ENCODE data around the gene UFSP1.

UFSP1 gene

DNA sequence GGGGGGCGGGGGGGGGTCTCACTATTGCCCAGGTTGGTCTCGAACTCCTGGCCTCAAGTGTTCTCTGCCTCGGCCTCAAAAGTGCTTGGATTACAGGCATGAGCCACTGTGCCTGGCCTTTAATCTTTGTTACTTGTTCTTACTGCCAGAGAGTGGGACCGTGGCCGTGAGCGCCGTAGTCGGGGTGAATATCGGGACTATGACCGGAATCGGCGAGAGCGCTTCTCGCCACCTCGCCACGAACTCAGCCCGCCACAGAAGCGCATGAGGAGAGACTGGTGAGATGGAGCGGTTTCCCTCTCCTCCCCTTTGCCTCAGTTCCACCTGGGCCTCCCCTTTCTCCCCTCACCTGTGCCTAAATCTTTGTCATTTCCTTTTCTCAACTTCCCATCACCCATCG, 8.4 kb downstream of the UFSP1 start (continued):
- no peak for TF ChIP-seq PATZ1 (CRISPR knock-in tag; IDR thresholded peaks at IDR 0.05; ENCODE audit: borderline replicate concordance)
- TF ChIP-seq GLIS3 (CRISPR knock-in tag; IDR thresholded peaks at IDR 0.05): no peak
- TF ChIP-seq ZNF70 (CRISPR knock-in tag; IDR thresholded peaks at IDR 0.05): no peak
- no peak for TF ChIP-seq CSDC2 (CRISPR knock-in tag; IDR thresholded peaks at IDR 0.05)
- no peak for TF ChIP-seq PPARA (CRISPR knock-in tag; IDR thresholded peaks at IDR 0.05; ENCODE audit: borderline replicate concordance)
- no peak for TF ChIP-seq ZNF565 (CRISPR knock-in tag; conservative IDR thresholded peaks at IDR 0.05; ENCODE audit: low read depth)
- TF ChIP-seq ZFP30 (CRISPR knock-in tag; IDR thresholded peaks at IDR 0.05): no peak
- no peak for TF ChIP-seq BACH2 (CRISPR knock-in tag; IDR thresholded peaks at IDR 0.05; ENCODE audit: borderline replicate concordance)
- TF ChIP-seq TCF4 (CRISPR knock-in tag; IDR thresholded peaks at IDR 0.05; ENCODE audit: borderline replicate concordance): no peak
- TF ChIP-seq ARNTL (CRISPR knock-in tag; IDR thresholded peaks at IDR 0.05; ENCODE audit: borderline replicate concordance, low read depth): no peak
- no peak for TF ChIP-seq ZFP3 (CRISPR knock-in tag; IDR thresholded peaks at IDR 0.05)
- TF ChIP-seq TOX (CRISPR knock-in tag; IDR thresholded peaks at IDR 0.05; ENCODE audit: borderline replicate concordance): no peak

GRCh38 chr7:100880645-100881044, 8.9 kb downstream of the UFSP1 start:
- ATAC-seq: no peak
- no peak for TF ChIP-seq TOX (CRISPR knock-in tag; IDR thresholded peaks at IDR 0.05; ENCODE audit: borderline replicate concordance)
- no peak for TF ChIP-seq ZNF565 (CRISPR knock-in tag; conservative IDR thresholded peaks at IDR 0.05; ENCODE audit: low read depth)
- TF ChIP-seq, protein P1, sequence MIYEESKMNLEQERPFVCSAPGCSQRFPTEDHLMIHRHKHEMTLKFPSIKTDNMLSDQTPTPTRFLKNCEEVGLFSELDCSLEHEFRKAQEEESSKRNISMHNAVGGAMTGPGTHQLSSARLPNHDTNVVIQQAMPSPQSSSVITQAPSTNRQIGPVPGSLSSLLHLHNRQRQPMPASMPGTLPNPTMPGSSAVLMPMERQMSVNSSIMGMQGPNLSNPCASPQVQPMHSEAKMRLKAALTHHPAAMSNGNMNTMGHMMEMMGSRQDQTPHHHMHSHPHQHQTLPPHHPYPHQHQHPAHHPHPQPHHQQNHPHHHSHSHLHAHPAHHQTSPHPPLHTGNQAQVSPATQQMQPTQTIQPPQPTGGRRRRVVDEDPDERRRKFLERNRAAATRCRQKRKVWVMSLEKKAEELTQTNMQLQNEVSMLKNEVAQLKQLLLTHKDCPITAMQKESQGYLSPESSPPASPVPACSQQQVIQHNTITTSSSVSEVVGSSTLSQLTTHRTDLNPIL (CRISPR knock-in tag; IDR thresholded peaks at IDR 0.05; ENCODE audit: low read depth): no peak
- TF ChIP-seq ZNF70 (CRISPR knock-in tag; IDR thresholded peaks at IDR 0.05): no peak
- TF ChIP-seq CSDC2 (CRISPR knock-in tag; IDR thresholded peaks at IDR 0.05): no peak
- TF ChIP-seq BACH2 (CRISPR knock-in tag; IDR thresholded peaks at IDR 0.05; ENCODE audit: borderline replicate concordance): no peak

GRCh38 chr7:100879685-100880261, 9.7 kb downstream of the UFSP1 start:
- TF ChIP-seq, protein P2, sequence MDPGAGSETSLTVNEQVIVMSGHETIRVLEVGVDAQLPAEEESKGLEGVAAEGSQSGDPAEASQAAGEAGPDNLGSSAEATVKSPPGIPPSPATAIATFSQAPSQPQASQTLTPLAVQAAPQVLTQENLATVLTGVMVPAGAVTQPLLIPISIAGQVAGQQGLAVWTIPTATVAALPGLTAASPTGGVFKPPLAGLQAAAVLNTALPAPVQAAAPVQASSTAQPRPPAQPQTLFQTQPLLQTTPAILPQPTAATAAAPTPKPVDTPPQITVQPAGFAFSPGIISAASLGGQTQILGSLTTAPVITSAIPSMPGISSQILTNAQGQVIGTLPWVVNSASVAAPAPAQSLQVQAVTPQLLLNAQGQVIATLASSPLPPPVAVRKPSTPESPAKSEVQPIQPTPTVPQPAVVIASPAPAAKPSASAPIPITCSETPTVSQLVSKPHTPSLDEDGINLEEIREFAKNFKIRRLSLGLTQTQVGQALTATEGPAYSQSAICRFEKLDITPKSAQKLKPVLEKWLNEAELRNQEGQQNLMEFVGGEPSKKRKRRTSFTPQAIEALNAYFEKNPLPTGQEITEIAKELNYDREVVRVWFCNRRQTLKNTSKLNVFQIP (CRISPR knock-in tag; IDR thresholded peaks at IDR 0.05; ENCODE audit: borderline replicate concordance, low read depth): no peak
- TF ChIP-seq SNAI2 (CRISPR knock-in tag; IDR thresholded peaks at IDR 0.05): no peak
- TF ChIP-seq TCF4 (CRISPR knock-in tag; IDR thresholded peaks at IDR 0.05; ENCODE audit: borderline replicate concordance): no peak
- TF ChIP-seq ZNF565 (CRISPR knock-in tag; conservative IDR thresholded peaks at IDR 0.05; ENCODE audit: low read depth): no peak
- no peak for TF ChIP-seq PATZ1 (CRISPR knock-in tag; IDR thresholded peaks at IDR 0.05; ENCODE audit: borderline replicate concordance)
- TF ChIP-seq ARNTL (CRISPR knock-in tag; IDR thresholded peaks at IDR 0.05; ENCODE audit: borderline replicate concordance, low read depth): no peak
- TF ChIP-seq, protein P1 (CRISPR knock-in tag; IDR thresholded peaks at IDR 0.05; ENCODE audit: low read depth): no peak
- no peak for TF ChIP-seq CSDC2 (CRISPR knock-in tag; IDR thresholded peaks at IDR 0.05)
- TF ChIP-seq ISL1 (CRISPR knock-in tag; IDR thresholded peaks at IDR 0.05): no peak
- no peak for TF ChIP-seq RARB (CRISPR knock-in tag; IDR thresholded peaks at IDR 0.05)
- no peak for TF ChIP-seq TOX (CRISPR knock-in tag; IDR thresholded peaks at IDR 0.05; ENCODE audit: borderline replicate concordance)
- TF ChIP-seq BACH2 (CRISPR knock-in tag; IDR thresholded peaks at IDR 0.05; ENCODE audit: borderline replicate concordance): no peak
- ATAC-seq: no peak

- no peak for ATAC-seq
- TF ChIP-seq TOX (CRISPR knock-in tag; IDR thresholded peaks at IDR 0.05; ENCODE audit: borderline replicate concordance) (no peak), ISL1 (CRISPR knock-in tag; IDR thresholded peaks at IDR 0.05) (no peak), OSR1 (CRISPR knock-in tag; IDR thresholded peaks at IDR 0.05) (no peak), TSHZ2 (CRISPR knock-in tag; IDR thresholded peaks at IDR 0.05) (no peak), CSDC2 (CRISPR knock-in tag; IDR thresholded peaks at IDR 0.05) (no peak), RARB (CRISPR knock-in tag; IDR thresholded peaks at IDR 0.05) (no peak), SNAI2 (CRISPR knock-in tag; IDR thresholded peaks at IDR 0.05) (no peak), ZNF565 (CRISPR knock-in tag; conservative IDR thresholded peaks at IDR 0.05; ENCODE audit: low read depth) (no peak), ZC3H10 (CRISPR knock-in tag; IDR thresholded peaks at IDR 0.05) (no peak), ZNF70 (CRISPR knock-in tag; IDR thresholded peaks at IDR 0.05) (no peak), ZNF8 (CRISPR knock-in tag; IDR thresholded peaks at IDR 0.05) (no peak), GLIS3 (CRISPR knock-in tag; IDR thresholded peaks at IDR 0.05) (no peak)
- TF ChIP-seq, protein P1 (CRISPR knock-in tag; IDR thresholded peaks at IDR 0.05; ENCODE audit: low read depth): no peak
Measured at GRCh38 chr7:100878685-100879084, 10.8 kb downstream of the UFSP1 start.

Data from SK-N-SH treated with all-trans-retinoic acid at 6 μM for 48 hours (cell line).